B cell (primary cell): ENCODE results near the gene EPHB3.

Experiments used
- EZH2 ChIP-seq: IDR thresholded peaks from 2 replicates; pipeline ENCODE4 v1.6.1; 2012; ENCODE audit warnings: borderline replicate concordance, low read depth, mild to moderate bottlenecking, moderate library complexity, low read length; ENCODE audit not compliant: insufficient read depth, poor library complexity, severe bottlenecking
- TF ChIP-seq, protein P1 (sequence below): fragments of 200-600 bp; IDR thresholded peaks from one replicate; pipeline ENCODE4 v1.8.0; 2022; ENCODE audit warnings: antibody characterized with exemption, mild to moderate bottlenecking

- TF ChIP-seq, protein P1, sequence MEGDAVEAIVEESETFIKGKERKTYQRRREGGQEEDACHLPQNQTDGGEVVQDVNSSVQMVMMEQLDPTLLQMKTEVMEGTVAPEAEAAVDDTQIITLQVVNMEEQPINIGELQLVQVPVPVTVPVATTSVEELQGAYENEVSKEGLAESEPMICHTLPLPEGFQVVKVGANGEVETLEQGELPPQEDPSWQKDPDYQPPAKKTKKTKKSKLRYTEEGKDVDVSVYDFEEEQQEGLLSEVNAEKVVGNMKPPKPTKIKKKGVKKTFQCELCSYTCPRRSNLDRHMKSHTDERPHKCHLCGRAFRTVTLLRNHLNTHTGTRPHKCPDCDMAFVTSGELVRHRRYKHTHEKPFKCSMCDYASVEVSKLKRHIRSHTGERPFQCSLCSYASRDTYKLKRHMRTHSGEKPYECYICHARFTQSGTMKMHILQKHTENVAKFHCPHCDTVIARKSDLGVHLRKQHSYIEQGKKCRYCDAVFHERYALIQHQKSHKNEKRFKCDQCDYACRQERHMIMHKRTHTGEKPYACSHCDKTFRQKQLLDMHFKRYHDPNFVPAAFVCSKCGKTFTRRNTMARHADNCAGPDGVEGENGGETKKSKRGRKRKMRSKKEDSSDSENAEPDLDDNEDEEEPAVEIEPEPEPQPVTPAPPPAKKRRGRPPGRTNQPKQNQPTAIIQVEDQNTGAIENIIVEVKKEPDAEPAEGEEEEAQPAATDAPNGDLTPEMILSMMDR = no peak
- TF ChIP-seq EZH2 = no peak
These were observed 2.5 kb downstream of the EPHB3 start for GRCh38 chr3:184563941-184564684.
